Heart left ventricle (tissue), 16 donors: ENCODE measurements around the gene MMP17. TPM values are rescaled to one million over a fixed set of nuclear protein-coding genes. Genes with fewer than 3 reads are reported as not detected.
"Not testable (repeated sequence)": the region's sequence is repeated elsewhere in the genome, so short reads cannot be mapped to it uniquely, and the experiment has no call there.

Source experiments
- ATAC-seq, 4 donors: fragments of 200-7000 bp; cut with Tn5 transposase; one replicate each; pipeline ENCODE4 v1.9.1; 2020 to 2022; ENCODE audit warnings: moderate library complexity in 4 of 4, mild to moderate bottlenecking in 3 of 4, moderate number of reproducible peaks in 1 of 4
- DNase-seq, 5 donors: peaks; one replicate each; pipeline ENCODE4 v3.0.0-alpha.2; 2020
- H3K27ac ChIP-seq, 12 donors: fragments of 200-600 bp; sonication (generic) in 4 of 12; one replicate each; pipeline versions ENCODE4 v1.5.0 to v1.8.0; 2016 to 2022; ENCODE audit warnings: mild to moderate bottlenecking in 2 of 12
- H3K27me3 ChIP-seq, 9 donors: fragments of 200-600 bp; sonication (generic) in 2 of 9; one replicate each; pipeline versions ENCODE4 v1.5.1 to v1.8.0; 2016 to 2022; ENCODE audit warnings: mild to moderate bottlenecking in 3 of 9
- H3K36me3 ChIP-seq, 9 donors: fragments of 200-600 bp; sonication (generic) in 2 of 9; one replicate each; pipeline versions ENCODE4 v1.5.0 to v1.8.0; 2018 to 2022; ENCODE audit warnings: mild to moderate bottlenecking in 2 of 9
- H3K4me1 ChIP-seq, 12 donors: fragments of 200-600 bp; sonication (generic) in 4 of 12; one replicate each; pipeline versions ENCODE4 v1.5.0 to v1.8.0; 2016 to 2022; ENCODE audit warnings: mild to moderate bottlenecking in 3 of 12
- H3K4me3 ChIP-seq, 12 donors: fragments of 200-600 bp; sonication (generic) in 4 of 12; one replicate each; pipeline versions ENCODE4 v1.5.0 to v1.8.0; 2017 to 2022; ENCODE audit warnings: mild to moderate bottlenecking in 9 of 12, moderate library complexity in 4 of 12
- H3K9me3 ChIP-seq, 12 donors: fragments of 200-600 bp; sonication (generic) in 4 of 12; one replicate each; pipeline versions ENCODE4 v1.5.0 to v1.8.0; 2016 to 2022; ENCODE audit warnings: mild to moderate bottlenecking in 1 of 12
- POLR2A ChIP-seq, 2 donors: fragments of 450-650 bp; IDR thresholded peaks; one replicate each; pipeline ENCODE4 v1.6.1; 2017; ENCODE audit warnings: antibody characterized with exemption in 2 of 2, mild to moderate bottlenecking in 2 of 2, moderate library complexity in 2 of 2
- WGBS, 4 donors: extraction: QIAGEN DNeasy Blood & Tissue Kit in 2 of 4; methylation state at CpG; one replicate each; pipeline versions ENCODE4 v1.1.5 to v1.1.7; 2013 to 2018; 5-methylcytosine and 5-hydroxymethylcytosine counted together
- intact Hi-C, 10 donors: fragments of 100-400 bp; cut with DNase I; formaldehyde crosslinking; loops; one replicate each; pipeline versions ENCODE4 v1.11.1 to v1.14.2; 2022
- polyA plus RNA-seq, 2 donors: library from polyadenylated mRNA; stranded (reverse); fragments of 200-250 nt; gene quantifications; one replicate each; pipeline ENCODE4 v1.2.3, GENCODE V29; 2013
- total RNA-seq, 9 donors: library from RNA; depleted of rRNA in 2 of 9; stranded (reverse); fragments of >200 nt in 2 of 9; fragmentation: NEBNext Ultra II Directional in 3 of 9; extraction: Animal tissue kit (Norgen Biotek cat#: 25700) in 3 of 9; gene quantifications; one replicate each; pipeline versions ENCODE4 v1.1.0 to v1.2.4, GENCODE V29; 2016 to 2023
- TF ChIP-seq, protein P1 (sequence below), 12 donors: fragments of 200-600 bp; sonication (generic) in 4 of 12; IDR thresholded peaks; one replicate each; pipeline versions ENCODE4 v1.5.0 to v1.8.0; 2018 to 2022; ENCODE audit warnings: antibody characterized with exemption in 12 of 12, mild to moderate bottlenecking in 5 of 12
- donor health status: ischemic (EF 13 %, LVEDD 7.1; RV severe dilation, severe dysfunction).
- donor health status: healthy with polysubstance abuse.
- donor health status: DM: no; HTN: yes; CAD: no.
- donor health status: DM: no; HTN: no; CAD: no.
- donor health status: ischemic (EF 25% LVEDD 6.9; RV normal size, moderate dysfunction).
- donor health status: ischemic (EF 25% LVEDD 5.7; RV mildly dilated, moderate dysfunction).
- donor health status: healthy.
- donor health status: DM: yes; HTN: yes; CAD: no.
- donor health status: ischemic (EF 35%, LVEDD 5.7; RV mildly dilated, moderate dysfunction).
- donor health status: nonischemic (EF 11% LVEDD 7.7; RV severe dilation, severe dysfunction).
- donor health status: DM: yes; HTN: yes; CAD: no.
- donor health status: PGD.
- donor health status: ischemic (EF 29% LVEDD 5.4; RV normal size, mild dysfunction).
- donor health status: nonischemic (EF 23%, LVEDD 6.1; RV moderate dilation, normal function).

Gene MMP17
- total and polyA plus RNA-seq, 11 donors, result 0.28 to 2.1 (median 1.2) TPM

DNA sequence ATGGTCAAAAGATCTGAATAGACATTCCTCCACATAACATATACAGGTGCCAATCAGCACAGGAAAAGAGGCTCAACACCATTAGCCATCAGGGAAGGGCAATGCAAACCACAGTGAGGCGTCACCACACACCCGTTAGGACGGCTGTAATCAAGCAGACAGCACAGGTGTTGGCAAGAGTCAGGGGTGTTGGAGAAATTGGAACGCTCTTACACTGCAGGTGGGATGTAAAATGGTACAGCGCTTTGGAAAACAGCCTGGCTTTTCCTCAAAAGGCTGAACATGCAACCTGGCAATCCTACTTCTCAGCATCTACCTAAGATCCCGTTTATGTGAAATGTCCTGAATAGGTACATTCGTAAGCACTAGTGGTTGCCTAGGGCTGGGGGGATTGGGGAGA is 21.5 kb upstream of the MMP17 start:
- ATAC-seq, result no peak
- H3K9me3 ChIP-seq, result no peaks in the 10 kb centered on the region
- intact Hi-C loops, result loop anchor here in 1 of 10 donors (10.0 kb wide), 1 partner anchor 202 kb away; no protein-coding TSS in a partner anchor
- no peak overlapping the region for H3K27ac ChIP-seq
- no peak for DNase-seq
- TF ChIP-seq, protein P1, sequence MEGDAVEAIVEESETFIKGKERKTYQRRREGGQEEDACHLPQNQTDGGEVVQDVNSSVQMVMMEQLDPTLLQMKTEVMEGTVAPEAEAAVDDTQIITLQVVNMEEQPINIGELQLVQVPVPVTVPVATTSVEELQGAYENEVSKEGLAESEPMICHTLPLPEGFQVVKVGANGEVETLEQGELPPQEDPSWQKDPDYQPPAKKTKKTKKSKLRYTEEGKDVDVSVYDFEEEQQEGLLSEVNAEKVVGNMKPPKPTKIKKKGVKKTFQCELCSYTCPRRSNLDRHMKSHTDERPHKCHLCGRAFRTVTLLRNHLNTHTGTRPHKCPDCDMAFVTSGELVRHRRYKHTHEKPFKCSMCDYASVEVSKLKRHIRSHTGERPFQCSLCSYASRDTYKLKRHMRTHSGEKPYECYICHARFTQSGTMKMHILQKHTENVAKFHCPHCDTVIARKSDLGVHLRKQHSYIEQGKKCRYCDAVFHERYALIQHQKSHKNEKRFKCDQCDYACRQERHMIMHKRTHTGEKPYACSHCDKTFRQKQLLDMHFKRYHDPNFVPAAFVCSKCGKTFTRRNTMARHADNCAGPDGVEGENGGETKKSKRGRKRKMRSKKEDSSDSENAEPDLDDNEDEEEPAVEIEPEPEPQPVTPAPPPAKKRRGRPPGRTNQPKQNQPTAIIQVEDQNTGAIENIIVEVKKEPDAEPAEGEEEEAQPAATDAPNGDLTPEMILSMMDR (IDR thresholded peaks at IDR 0.05), result no peak
- no peak for TF ChIP-seq POLR2A (IDR thresholded peaks at IDR 0.05)
- H3K4me3 ChIP-seq, result no peak overlapping the region
- WGBS, 4 donors, result 79 to 83% (median 82%) methylated on average over 7 of the region's 7 CpGs
- H3K4me1 ChIP-seq, result peaks cover 0 to 13% (median 0%) of the 10 kb centered on the region in 12 donors
- peaks cover 0 to 8% (median 0%) of the 10 kb centered on the region in 9 donors for H3K27me3 ChIP-seq
- peaks cover 0 to 13% (median 9%) of the 10 kb centered on the region in 9 donors for H3K36me3 ChIP-seq

DNA sequence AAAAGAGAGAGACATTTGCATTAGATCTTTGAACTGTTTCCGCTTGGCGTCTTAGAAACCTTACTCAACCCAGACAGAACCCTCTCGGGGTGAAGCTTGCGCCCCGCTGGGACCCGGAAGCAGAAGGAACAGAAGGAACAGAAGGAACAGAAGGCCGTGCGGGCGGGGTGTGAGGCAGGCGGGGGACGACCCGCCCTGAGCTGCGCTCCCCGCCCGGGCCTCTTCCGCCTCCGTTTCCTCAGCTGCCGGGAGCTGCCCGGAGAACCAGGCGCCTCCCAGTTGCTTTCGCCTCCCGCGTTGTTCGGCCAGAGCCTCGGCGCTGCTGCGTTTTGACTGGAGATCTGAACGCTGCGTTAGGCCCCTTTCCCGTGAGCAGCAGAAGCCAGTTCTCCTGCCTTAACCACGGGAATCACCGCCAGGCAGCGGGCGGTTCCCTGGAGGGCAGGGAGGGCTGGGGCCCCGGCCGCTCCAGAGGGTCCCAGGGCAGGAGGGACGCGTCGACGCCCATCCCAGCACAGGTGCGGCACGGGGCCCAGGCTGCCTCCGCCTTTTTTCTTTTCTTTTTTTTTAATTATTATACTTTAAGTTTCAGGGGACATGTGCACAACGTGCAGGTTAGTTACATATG is 19.3 kb upstream of the MMP17 start:
- Histone ChIP-seq H3K27me3 (peaks cover 0 to 10% (median 0%) of the 10 kb centered on the region in 9 donors), H3K27ac (peak overlapping the region in 4 of 12 donors; percentile 8 to 85 (median 44)), H3K4me3 (peak overlapping the region in 11 of 12 donors; percentile 11 to 64 (median 36)), H3K36me3 (no peaks in the 10 kb centered on the region), H3K9me3 (peaks cover 0 to 10% (median 6%) of the 10 kb centered on the region in 12 donors), H3K4me1 (peaks cover 0 to 10% (median 0%) of the 10 kb centered on the region in 12 donors)
- no peak for TF ChIP-seq POLR2A (IDR thresholded peaks at IDR 0.05)
- TF ChIP-seq, protein P1 (IDR thresholded peaks at IDR 0.05), result no peak
- 61 to 75% (median 65%) methylated on average over 40 to 44 of the region's 44 CpGs for WGBS, 4 donors
- ATAC-seq, result peak in 3 of 4 donors; percentile 76 to 83 (median 79)
- DNase-seq, result peak in 4 of 5 donors; percentile 55 to 83 (median 68)
- intact Hi-C loops, result loop anchor here in 1 of 10 donors (10.0 kb wide), 1 partner anchor 204 kb away; no protein-coding TSS in a partner anchor

DNA sequence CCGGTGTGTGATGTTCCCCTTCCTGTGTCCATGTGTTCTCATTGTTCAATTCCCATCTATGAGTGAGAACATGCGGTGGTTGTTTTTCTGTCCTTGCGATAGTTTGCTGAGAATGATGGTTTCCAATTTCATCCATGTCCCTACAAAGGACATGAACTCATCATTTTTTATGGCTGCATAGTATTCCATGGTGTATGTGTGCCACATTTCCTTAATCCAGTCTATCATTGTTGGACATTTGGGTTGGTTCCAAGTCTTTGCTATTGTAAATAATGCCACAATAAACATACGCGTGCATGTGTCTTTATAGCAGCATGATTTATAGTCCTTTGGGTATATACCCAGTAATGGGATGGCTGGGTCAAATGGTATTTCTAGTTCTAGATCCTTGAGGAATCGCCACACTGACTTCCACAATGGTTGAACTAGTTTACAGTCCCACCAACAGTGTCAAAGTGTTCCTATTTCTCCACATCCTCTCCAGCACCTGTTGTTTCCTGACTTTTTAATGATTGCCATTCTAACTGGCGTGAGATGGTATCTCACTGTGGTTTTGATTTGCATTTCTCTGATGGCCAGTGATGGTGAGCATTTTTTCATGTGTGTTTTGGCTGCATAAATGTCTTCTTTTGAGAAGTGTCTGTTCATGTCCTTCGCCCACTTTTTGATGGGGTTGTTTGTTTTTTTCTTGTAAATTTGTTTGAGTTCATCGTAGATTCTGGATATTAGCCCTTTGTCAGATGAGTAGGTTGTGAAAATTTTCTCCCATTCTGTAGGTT is 18.5 kb upstream of the MMP17 start:
- Histone ChIP-seq H3K9me3 (peaks cover 0 to 11% (median 6%) of the 10 kb centered on the region in 12 donors), H3K27me3 (peaks cover 0 to 10% (median 0%) of the 10 kb centered on the region in 9 donors), H3K4me3 (peak overlapping the region in 1 of 12 donors; percentile 64)
- DNase-seq, H3K4me1 ChIP-seq, ATAC-seq, H3K27ac ChIP-seq, H3K36me3 ChIP-seq: not testable (repeated sequence)
- intact Hi-C loops, result loop anchor here in 2 of 10 donors (10.0 kb wide), 2 partner anchors 205 to 505 kb away; no protein-coding TSS in a partner anchor
- WGBS, 4 donors, result 89 to 95% (median 90%) methylated on average over 7 to 8 of the region's 9 CpGs

DNA sequence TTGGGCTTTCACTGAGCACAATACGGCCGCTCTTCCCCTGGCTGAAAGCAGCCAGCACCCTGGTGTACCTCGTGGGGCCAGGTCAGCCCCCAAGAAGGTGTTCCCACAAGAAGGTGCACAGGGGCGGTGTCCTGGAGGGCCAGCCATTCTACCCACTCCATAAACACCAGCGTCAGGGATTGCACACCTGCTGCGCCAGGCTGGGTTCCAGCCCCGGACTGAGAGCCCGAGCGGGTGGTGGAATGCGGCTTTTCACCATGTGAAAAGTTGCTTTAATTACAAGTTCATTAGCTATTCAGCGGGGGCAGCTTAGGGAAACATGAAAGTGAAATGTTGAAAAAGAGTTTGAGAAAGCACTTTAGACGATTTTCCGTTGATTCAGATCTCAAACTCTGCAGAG is 17.5 kb upstream of the MMP17 start:
- no peak overlapping the region for H3K27ac ChIP-seq
- no peak overlapping the region for H3K4me3 ChIP-seq
- DNase-seq (peak in 1 of 5 donors; percentile 20), ATAC-seq (no peak)
- intact Hi-C loops, result loop anchor here in 1 of 10 donors (10.0 kb wide), 1 partner anchor 506 kb away; no protein-coding TSS in a partner anchor
- peaks cover 0 to 10% (median 0%) of the 10 kb centered on the region in 9 donors for H3K27me3 ChIP-seq
- no peaks in the 10 kb centered on the region for H3K36me3 ChIP-seq
- no peaks in the 10 kb centered on the region for H3K4me1 ChIP-seq
- peaks cover 0 to 11% (median 6%) of the 10 kb centered on the region in 12 donors for H3K9me3 ChIP-seq
- TF ChIP-seq, protein P1 (IDR thresholded peaks at IDR 0.05), result no peak
- no peak for TF ChIP-seq POLR2A (IDR thresholded peaks at IDR 0.05)
- 56 to 73% (median 64%) methylated on average over 11 to 13 of the region's 13 CpGs for WGBS, 4 donors
